ES-I3 (cell line): Measurements from ENCODE around the gene ADIPOR2.
"Not testable (repeated sequence)": the region's sequence is repeated elsewhere in the genome, so short reads cannot be mapped to it uniquely, and the experiment has no call there.

Experiments used
- H3K36me3 ChIP-seq: 2 replicates; pipeline ENCODE4 v1.6.1; 2013; ENCODE audit warnings: mild to moderate bottlenecking, low read length, control low read depth, moderate library complexity; ENCODE audit not compliant: insufficient read depth
- H3K4me1 ChIP-seq: 2 replicates; pipeline ENCODE4 v1.6.1; 2013; ENCODE audit warnings: mild to moderate bottlenecking, control low read depth, low read length; ENCODE audit not compliant: insufficient read depth
- H3K9ac ChIP-seq: 2 replicates; pipeline ENCODE4 v1.6.1; 2013; ENCODE audit warnings: low read depth, mild to moderate bottlenecking, low read length, moderate library complexity
- H3K9me3 ChIP-seq: 2 replicates; pipeline ENCODE4 v1.6.1; 2013; ENCODE audit warnings: mild to moderate bottlenecking, low read length, moderate library complexity; ENCODE audit not compliant: control insufficient read depth, insufficient read depth

The ADIPOR2 gene

DNA sequence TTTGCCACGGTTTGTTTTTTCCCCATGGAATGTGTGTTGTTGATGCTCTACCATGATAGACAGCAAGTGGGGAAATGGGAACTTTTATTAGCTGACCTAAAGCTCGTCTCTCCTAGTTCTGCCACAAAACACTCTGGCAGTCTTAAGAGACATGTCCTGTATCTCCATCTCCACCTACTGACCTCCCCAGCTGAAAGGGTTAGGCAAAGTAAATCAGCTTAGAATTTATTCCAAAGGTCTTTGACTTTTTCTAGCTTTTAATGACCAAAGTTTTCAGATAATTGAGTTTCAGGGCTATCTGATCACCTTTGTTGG lies 9.4 kb upstream of the ADIPOR2 start:
- Histone ChIP-seq H3K4me1 (no peaks in the 10 kb centered on the region), H3K9ac (no peak overlapping the region), H3K36me3 (no peaks in the 10 kb centered on the region), H3K9me3 (no peaks in the 10 kb centered on the region)

DNA sequence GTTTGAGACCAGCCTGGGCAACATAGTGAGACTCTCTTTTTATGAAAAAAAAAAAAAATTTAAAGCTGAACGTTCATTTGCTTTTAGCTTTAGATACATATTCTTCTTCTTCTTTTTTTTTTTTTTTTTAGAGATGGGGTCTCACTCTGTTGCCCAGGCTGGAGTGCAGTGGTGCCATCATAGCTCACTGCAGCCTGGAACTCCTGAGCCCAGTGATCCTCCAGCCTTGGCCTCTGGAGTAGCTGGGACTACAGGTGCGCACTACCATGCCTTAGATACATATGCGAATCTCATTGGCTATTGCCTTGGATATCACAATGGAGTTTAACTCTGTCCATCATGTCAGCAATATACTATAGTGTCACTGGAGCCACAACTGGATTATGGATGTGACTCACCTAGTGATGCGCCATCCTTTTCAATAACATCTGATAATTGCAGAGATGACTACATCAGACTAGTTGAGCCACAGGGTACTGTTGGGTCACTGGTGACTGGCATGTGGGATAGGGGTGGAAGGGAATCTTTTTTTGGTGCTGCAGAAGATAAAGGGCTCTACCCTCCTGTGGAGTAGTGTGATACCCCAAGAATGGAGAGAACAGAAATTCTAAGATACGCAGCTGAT lies 2.7 kb upstream of the ADIPOR2 start:
- Histone ChIP-seq H3K36me3 (no peaks in the 10 kb centered on the region), H3K9ac (no peak overlapping the region), H3K9me3 (no peaks in the 10 kb centered on the region), H3K4me1 (0 out of 2 replicates have a peak, but pooled peaks cover 5% of the 10 kb centered on the region)

DNA sequence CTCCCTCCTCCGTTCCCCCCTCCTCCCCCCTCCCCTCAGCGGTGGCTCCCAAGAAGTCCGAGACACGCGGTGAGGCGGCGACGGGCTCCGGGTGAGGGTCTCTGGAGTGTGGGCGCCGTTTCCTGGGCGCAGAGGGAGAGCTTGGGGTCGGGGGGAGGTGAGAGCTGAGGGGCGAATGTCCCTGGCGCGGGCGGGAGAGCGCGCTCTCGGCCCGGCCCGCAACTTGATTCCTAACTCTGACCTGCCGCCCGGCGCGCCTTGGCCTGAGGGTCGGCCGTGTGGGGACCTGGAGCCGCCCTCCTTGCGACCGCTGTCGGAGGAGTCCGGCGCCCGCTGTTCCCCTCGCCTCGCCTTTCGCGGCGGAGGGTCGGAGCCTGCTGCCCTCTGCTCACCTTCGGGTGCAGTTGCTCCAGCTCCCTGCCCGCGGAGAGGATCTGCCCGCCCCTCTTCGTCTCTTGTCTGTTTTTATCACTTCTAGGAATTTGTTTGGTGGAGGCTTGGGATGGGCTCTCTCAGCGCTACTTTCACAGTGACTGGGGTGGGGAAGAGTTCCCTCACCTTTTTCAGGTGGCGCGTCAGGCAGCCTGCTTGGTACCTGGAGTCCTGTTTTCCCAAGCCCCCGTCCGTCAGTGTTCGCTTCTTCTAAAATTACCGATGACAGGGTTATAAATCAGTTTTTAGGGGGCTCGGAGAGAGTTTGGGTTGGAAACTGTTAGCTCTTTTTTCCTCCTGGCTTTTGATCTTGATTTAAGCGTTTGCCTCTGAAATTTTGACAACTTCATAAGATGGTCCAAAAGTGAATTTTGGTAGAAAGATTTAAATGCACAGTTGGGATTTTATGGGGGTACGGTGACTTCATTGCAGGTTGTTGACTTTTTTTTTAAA lies 495 bp downstream of the ADIPOR2 start:
- peak overlapping the region; percentile 88 for H3K9ac ChIP-seq
- no peaks in the 10 kb centered on the region for H3K9me3 ChIP-seq
- H3K36me3 ChIP-seq: no peaks in the 10 kb centered on the region
- 0 out of 2 replicates have a peak, but pooled peaks cover 5% of the 10 kb centered on the region for H3K4me1 ChIP-seq

DNA sequence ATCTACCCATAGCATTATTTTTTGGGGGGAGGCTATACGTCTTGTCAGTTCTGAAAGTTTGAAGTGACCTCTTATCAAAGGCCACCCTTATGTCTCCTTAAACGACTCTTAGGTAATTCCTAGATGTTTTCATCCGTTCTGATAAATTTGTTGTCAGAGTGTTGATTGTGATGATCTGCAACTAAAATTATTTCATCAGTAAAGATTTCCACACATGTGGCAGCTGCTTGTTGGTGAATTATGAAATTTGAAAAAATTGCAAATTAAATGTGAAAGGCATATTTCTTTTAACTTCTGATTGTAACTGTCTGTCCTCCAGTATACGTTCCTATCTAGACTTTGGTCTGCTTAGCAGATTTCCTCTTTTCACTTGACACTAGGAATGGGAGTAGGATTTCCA lies 1.4 kb downstream of the ADIPOR2 start:
- no peaks in the 10 kb centered on the region for H3K9me3 ChIP-seq
- 0 out of 2 replicates have a peak, but pooled peaks cover 5% of the 10 kb centered on the region for H3K4me1 ChIP-seq
- no peaks in the 10 kb centered on the region for H3K36me3 ChIP-seq
- peak overlapping the region; percentile 88; the same call in 1 of the 2 replicates for H3K9ac ChIP-seq

DNA sequence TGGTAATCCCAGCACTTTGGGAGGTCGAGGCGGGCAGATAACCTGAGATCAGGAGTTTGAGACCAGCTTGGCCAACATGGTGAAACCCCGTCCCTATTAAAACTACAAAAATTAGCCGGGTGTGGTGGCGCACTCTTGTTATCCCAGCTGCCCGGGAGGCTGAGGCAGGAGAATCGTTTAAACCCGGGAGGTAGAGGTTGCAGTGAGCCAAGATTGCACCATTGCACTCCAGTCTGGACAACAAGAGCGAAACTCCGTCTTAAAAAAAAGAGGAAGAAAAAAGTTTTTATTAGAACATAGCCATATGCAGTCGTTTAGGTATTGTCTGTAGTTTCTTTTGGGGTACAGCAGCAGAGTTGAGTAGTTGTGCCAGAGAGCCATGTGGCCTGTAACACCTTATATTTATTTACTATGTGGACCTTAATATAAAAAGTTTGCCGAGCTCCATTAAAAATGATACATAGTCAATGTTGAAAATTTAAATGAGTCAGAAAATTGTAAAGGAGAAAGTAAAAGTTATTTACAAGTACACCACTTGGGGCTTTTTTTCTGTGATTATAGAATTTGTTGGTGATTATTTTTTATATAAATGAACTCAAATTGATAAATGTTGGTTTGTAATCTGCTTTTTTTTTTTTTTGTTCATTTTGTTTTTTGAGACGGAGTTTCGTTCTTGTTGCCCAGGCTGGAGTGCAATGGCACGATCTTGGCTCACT lies 2.2 kb downstream of the ADIPOR2 start:
- H3K4me1 ChIP-seq: 0 out of 2 replicates have a peak, but pooled peaks cover 5% of the 10 kb centered on the region
- no peaks in the 10 kb centered on the region for H3K36me3 ChIP-seq
- no peaks in the 10 kb centered on the region for H3K9me3 ChIP-seq
- no peak overlapping the region for H3K9ac ChIP-seq

DNA sequence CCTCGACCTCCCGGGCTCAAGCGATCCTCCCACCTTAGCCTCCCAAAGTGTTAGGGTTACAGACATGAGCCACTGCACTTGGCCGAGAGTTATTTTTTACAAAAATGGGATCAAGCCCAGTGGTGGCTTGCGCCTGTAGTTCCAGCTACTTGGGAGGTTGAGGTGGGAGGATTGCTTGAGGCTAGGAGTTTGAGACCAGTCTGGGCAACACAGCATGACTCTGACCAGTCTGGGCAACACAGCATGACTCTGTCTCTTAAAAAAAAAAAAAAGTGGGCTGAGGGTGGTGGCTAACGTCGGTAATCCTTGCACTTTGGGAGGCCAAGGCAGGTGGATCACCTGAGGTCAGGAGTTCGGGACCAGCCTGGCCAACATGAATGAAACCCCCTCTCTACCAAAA lies 4.2 kb downstream of the ADIPOR2 start:
- H3K9me3 ChIP-seq, H3K9ac ChIP-seq, H3K36me3 ChIP-seq, H3K4me1 ChIP-seq: not testable (repeated sequence)

DNA sequence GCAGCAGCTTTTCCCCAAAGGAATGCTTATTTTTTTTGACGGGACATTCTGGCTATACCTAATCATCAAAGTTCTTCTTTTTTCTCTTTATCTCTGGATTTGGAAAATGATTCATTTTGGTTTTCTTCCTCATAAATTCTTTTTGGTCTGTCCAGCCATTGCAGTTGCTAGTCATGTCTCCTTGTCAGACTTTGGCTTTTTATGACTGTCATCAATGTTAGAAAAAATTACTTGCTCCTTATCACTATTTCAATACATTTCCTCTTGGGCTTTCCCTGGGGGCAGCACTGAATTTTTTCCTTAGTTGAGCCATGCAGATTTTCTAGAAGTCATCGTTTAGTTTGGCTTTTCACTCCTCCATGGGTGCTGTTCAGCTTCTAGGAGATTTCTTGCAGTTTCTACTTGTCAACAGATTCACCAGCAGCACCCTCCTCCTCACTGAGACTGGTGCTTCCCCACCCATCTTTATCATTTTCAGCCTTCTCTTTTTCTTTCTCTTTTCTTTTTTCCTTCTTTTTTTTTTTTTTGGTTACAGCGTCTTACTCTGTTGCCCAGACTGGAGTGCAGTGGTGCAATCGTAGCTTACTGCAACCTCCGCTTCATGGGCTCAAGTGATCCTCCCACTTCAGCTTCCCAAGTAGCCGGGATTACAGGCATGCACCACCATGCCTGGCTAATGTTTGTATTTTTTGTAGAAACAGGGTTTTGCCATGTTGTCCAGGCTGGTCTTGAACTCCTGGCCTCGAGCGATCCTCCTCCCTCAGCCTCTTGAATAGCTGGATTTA lies 5.2 kb downstream of the ADIPOR2 start:
- Histone ChIP-seq H3K9me3 (no peaks in the 10 kb centered on the region), H3K36me3 (no peaks in the 10 kb centered on the region; the same call in 1 of the 2 replicates), H3K4me1 (0 out of 2 replicates have a peak, but pooled peaks cover 5% of the 10 kb centered on the region), H3K9ac (no peak overlapping the region)

DNA sequence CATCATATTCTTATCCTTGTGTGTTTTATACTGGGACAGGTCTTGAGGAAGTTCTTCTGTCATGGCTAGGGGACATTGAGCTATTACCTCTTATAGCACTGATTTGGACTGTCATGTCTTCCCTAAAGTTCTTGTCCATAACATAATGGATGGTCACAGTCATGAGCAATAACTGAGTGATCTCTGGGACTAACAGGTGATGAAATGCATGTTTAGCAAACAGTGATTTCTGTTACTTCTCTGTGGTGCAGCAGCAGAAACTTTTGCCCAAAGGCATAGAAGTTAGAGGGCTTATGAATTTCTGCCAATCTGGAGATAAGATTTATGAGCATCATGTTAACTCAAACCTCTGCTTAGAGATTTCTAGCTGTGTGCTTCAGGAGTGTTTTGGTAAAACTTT lies 5.9 kb downstream of the ADIPOR2 start:
- H3K36me3 ChIP-seq: no peaks in the 10 kb centered on the region; the same call in 1 of the 2 replicates
- H3K4me1 ChIP-seq: 0 out of 2 replicates have a peak, but pooled peaks cover 5% of the 10 kb centered on the region
- H3K9me3 ChIP-seq: no peaks in the 10 kb centered on the region
- no peak overlapping the region for H3K9ac ChIP-seq

DNA sequence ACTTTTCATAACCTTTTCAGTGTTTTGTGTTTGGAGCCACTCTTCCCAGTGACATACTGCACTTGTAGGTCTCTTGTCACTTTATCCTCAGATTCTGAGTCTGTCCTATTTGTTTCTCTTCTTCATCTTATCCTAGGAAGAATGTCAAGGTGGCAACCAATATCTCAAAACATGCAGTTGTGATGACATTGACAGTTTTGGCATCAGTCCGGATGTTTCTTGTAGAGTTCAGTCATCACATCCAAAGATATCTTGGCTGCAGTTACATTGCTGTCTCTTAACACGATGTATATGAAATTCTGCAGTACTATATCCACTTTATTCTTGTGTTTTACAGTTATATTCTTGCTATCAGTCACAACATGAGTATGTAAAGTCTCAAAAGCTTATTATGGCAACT lies 6.4 kb downstream of the ADIPOR2 start:
- Histone ChIP-seq H3K4me1 (0 out of 2 replicates have a peak, but pooled peaks cover 1% of the 10 kb centered on the region), H3K36me3 (no peaks in the 10 kb centered on the region; the same call in 1 of the 2 replicates), H3K9me3 (no peaks in the 10 kb centered on the region), H3K9ac (no peak overlapping the region)

DNA sequence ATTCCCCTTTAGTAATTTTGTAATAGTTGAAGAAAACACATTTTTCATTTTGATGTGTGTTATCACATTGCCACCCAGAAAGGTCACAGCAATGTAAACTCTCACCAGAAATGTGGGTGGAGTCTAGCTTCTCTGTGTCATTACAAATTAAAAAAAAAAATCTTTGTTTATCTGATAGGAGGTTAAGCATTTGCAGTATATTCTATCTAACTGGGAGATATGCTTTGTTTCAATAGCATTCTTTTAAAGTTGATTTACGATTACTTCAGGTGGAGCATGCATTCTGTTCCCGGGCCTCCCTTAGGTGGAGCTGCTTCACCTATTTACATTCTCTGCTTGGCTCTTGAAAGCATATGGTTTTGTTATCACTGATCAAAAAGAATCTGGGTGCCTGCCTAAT lies 7.8 kb downstream of the ADIPOR2 start:
- H3K4me1 ChIP-seq: no peaks in the 10 kb centered on the region
- H3K9me3 ChIP-seq: no peaks in the 10 kb centered on the region; the same call in 1 of the 2 replicates
- no peaks in the 10 kb centered on the region; the same call in 1 of the 2 replicates for H3K36me3 ChIP-seq
- H3K9ac ChIP-seq: no peak overlapping the region

DNA sequence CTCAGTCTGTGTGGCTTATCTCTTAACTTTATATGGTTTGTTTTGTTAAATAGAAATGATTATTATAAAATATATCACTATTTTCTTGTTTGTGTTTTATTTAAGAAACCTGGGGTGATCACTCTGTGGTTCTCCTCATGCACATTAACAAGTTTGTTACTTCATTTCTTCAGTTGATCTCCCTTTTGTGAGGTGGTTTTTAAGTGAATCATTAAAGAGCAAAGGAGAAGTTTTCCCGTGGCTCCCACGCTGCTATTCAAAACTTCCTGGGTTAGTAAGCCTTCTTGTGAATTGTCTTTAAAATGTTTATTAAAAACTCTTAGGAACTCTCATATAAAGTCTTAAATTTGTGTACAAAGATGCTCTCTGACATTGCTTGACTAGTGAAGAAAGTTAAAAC lies 11.8 kb downstream of the ADIPOR2 start:
- no peaks in the 10 kb centered on the region for H3K4me1 ChIP-seq

DNA sequence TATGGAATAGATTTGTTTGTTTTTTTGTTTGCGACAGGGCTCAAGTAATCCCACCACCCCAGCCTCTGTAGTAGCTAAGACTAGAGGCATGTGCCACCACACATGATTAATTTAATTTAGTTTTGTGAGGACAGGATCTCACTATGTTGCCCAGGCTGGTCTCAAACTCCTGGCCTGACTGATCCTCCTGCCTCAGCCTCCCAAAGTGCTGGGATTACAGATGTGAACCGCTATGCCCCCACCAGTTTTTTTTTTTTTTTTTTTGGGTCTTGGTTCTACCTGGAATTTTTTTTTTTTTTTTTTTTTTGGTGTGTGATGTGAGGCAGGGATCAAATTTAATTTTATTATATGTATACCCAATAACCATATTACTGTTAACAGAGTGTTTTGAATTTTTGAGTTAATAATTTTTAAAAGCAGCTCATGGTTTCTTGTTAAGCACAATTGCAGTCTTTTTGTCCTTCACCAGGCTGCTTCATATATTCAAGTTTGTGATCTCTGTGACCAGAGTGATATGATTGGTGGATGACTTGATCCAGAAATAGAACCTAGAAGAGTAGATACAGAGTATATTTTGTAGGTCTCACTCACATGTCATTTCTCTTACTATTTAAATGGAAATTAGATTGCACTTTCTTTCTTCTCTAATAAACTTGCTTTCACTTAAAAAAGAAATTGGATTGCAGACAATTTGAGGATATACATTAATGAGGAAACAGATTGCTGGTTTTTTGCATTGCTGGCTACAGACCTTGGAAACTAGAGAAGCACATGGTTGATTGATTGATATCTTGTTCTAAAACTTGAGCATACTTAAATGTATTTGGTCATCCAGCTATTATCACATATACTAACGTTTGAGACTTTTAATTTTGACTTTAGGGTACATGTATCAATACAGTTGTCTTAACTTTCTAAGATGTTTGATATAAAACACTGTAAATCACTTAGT lies 13.2 kb downstream of the ADIPOR2 start:
- no peak overlapping the region for H3K9ac ChIP-seq
- H3K9me3 ChIP-seq: no peaks in the 10 kb centered on the region; the same call in 1 of the 2 replicates
- H3K4me1 ChIP-seq: no peaks in the 10 kb centered on the region
- no peaks in the 10 kb centered on the region; the same call in 1 of the 2 replicates for H3K36me3 ChIP-seq

More for the DNA sequence above, 11.8 kb downstream of the ADIPOR2 start:
- Histone ChIP-seq H3K9ac (no peak overlapping the region), H3K9me3 (no peaks in the 10 kb centered on the region; the same call in 1 of the 2 replicates), H3K36me3 (no peaks in the 10 kb centered on the region; the same call in 1 of the 2 replicates)
